Uterus (tissue), 4 donors: ENCODE data around the gene SRRM1. TPM values are rescaled to one million over a fixed set of nuclear protein-coding genes. Genes with fewer than 3 reads are reported as not detected.

ENCODE experiments used
- DNase-seq, 2 donors: peaks; one replicate each; pipeline ENCODE4 v3.0.0-alpha.2; 2019 to 2020
- H3K27ac ChIP-seq, 2 donors: fragments of 200-600 bp; sonication (generic); 1 replicate in 1 of 2; 2 replicates in 1 of 2; pipeline ENCODE4 v1.5.1; 2016 to 2018
- H3K27me3 ChIP-seq, 2 donors: fragments of 200-600 bp; sonication (generic); one replicate each; pipeline ENCODE4 v1.5.1; 2018 to 2019; ENCODE audit warnings: control low read depth in 1 of 2
- H3K36me3 ChIP-seq, 2 donors: fragments of 200-600 bp; sonication (generic); one replicate each; pipeline ENCODE4 v1.5.1; 2019; ENCODE audit warnings: control low read depth in 1 of 2
- H3K4me1 ChIP-seq, 2 donors: fragments of 200-600 bp; sonication (generic); one replicate each; pipeline ENCODE4 v1.5.1; 2018 to 2019; ENCODE audit warnings: control low read depth in 1 of 2
- H3K4me3 ChIP-seq, 2 donors: fragments of 200-600 bp; sonication (generic); 1 replicate in 1 of 2; 2 replicates in 1 of 2; pipeline ENCODE4 v1.5.1; 2018 to 2019; ENCODE audit warnings: mild to moderate bottlenecking in 1 of 2
- H3K9me3 ChIP-seq, 2 donors: fragments of 200-600 bp; sonication (generic); one replicate each; pipeline ENCODE4 v1.5.1; 2019; ENCODE audit warnings: control low read depth in 1 of 2
- POLR2A ChIP-seq, 2 donors: fragments of 450-650 bp; IDR thresholded peaks; one replicate each; pipeline ENCODE4 v1.6.1; 2016; ENCODE audit warnings: antibody characterized with exemption in 2 of 2, mild to moderate bottlenecking in 1 of 2, moderate library complexity in 1 of 2
- intact Hi-C: fragments of 100-400 bp; cut with DNase I; formaldehyde crosslinking; loops from one replicate; pipeline ENCODE4 v1.15.1; 2023; ENCODE audit warnings: low total_unique reads
- total RNA-seq, 4 donors: library from RNA; depleted of rRNA in 3 of 4; stranded (reverse); fragments of >200 nt in 3 of 4; gene quantifications; one replicate each; pipeline versions ENCODE4 v1.1.0 to v1.2.4, GENCODE V29; 2014 to 2023
- TF ChIP-seq, protein P1 (sequence below), 4 experiments: fragments of 200-600 bp in 2 of 4; fragments of 450-650 bp in 2 of 4; sonication (generic) in 2 of 4; IDR thresholded peaks; one replicate each; pipeline ENCODE4 v1.5.1; 2016 to 2019; ENCODE audit warnings: antibody characterized with exemption in 4 of 4, mild to moderate bottlenecking in 2 of 4, moderate library complexity in 1 of 4
- donor health status: DM: yes; HTN: yes; CAD: no.

SRRM1 gene
- total RNA-seq, 4 donors from 2014 or later = 92.6 to 177 (median 129) TPM

DNA sequence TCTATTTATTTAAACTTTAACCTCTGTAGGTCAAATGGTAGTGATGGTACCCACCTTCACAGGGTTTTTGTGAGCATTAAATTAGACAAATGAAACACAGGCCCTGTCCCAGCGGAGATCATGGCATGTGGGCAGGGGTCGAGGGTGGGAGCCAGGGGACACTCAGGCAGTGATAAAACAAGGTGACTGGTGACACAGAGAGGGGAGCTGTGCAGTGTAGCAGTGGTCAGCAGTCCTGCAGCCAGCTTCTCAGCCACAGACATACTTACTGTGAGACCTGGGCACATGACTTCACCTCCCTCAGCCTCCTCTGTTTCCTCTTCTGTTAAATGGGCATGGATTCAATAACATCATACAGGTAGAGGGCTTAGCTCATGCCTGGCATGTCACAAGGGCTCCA is 44.9 kb downstream of the SRRM1 start:
- peaks cover 0 to 3% of the 10 kb centered on the region in 2 donors for H3K4me1 ChIP-seq
- H3K27me3 ChIP-seq = no peaks in the 10 kb centered on the region
- no peaks in the 10 kb centered on the region for H3K36me3 ChIP-seq
- intact Hi-C loops = loop anchor here (5.0 kb wide), 1 partner anchor 149 kb away; no protein-coding TSS in a partner anchor
- no peak overlapping the region for H3K4me3 ChIP-seq
- DNase-seq = no peak
- no peaks in the 10 kb centered on the region for H3K9me3 ChIP-seq
- TF ChIP-seq, protein P1, sequence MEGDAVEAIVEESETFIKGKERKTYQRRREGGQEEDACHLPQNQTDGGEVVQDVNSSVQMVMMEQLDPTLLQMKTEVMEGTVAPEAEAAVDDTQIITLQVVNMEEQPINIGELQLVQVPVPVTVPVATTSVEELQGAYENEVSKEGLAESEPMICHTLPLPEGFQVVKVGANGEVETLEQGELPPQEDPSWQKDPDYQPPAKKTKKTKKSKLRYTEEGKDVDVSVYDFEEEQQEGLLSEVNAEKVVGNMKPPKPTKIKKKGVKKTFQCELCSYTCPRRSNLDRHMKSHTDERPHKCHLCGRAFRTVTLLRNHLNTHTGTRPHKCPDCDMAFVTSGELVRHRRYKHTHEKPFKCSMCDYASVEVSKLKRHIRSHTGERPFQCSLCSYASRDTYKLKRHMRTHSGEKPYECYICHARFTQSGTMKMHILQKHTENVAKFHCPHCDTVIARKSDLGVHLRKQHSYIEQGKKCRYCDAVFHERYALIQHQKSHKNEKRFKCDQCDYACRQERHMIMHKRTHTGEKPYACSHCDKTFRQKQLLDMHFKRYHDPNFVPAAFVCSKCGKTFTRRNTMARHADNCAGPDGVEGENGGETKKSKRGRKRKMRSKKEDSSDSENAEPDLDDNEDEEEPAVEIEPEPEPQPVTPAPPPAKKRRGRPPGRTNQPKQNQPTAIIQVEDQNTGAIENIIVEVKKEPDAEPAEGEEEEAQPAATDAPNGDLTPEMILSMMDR (IDR thresholded peaks at IDR 0.05) = no peak
- no peak for TF ChIP-seq POLR2A (IDR thresholded peaks at IDR 0.05)
- H3K27ac ChIP-seq = no peak overlapping the region

DNA sequence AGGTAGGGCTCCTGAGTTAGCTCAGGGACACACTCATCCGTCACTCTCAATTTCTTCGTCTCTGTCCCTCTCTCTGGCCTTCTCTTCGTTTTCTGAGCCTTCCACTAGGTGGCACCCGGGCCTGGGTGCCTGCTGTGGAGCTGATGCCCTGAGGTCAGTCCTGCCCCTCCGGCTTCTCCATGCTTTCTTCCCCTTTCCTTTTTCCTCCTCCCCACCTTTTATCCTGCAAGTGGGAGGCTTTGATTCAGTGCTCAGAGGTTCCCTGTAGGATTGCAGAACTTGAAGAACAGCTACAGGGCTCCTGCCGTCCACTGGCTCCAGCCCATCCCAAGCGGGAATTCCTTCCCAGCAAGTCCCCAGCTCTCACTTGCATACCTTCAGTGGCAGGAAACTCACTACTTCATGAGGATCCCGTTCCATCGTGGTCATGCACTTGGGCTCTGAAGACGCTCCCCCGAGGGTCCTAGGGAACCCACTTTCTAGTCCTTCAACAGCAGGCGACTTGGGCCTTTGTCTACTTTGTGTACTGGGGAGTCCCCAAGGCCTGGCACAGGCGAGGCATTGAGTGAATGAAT is 45.6 kb downstream of the SRRM1 start:
- intact Hi-C loops = loop anchor here (5.0 kb wide), 1 partner anchor 149 kb away; no protein-coding TSS in a partner anchor
- H3K36me3 ChIP-seq = no peaks in the 10 kb centered on the region
- H3K4me1 ChIP-seq = peaks cover 0 to 4% of the 10 kb centered on the region in 2 donors
- DNase-seq = peak; percentile 73 to 76
- H3K9me3 ChIP-seq = no peaks in the 10 kb centered on the region
- H3K4me3 ChIP-seq = no peak overlapping the region
- no peak overlapping the region for H3K27ac ChIP-seq
- TF ChIP-seq POLR2A (IDR thresholded peaks at IDR 0.05) = no peak
- TF ChIP-seq, protein P1 (IDR thresholded peaks at IDR 0.05) = peak; percentile 88 to 94 (median 92)
- no peaks in the 10 kb centered on the region for H3K27me3 ChIP-seq

DNA sequence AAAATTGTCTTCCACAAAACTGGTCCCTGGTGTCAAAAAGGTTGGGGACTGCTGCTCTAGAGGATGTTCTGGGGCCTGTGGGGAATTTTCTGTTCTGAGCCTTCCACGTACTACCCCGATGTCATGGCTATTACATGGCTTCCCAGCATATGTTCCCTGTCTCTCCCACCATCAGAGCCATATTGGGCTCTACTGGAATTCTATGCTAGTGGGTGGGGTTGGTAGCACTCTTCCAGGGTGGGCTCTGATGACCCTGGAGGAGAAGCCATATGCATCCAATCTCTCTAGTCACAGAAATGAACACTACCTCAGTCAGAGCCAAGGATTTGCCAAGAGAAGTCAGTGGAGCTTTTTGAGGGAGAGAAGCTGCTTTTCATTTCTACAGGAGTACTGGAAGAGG is 47.9 kb downstream of the SRRM1 start:
- Histone ChIP-seq H3K27me3 (no peaks in the 10 kb centered on the region), H3K4me1 (peaks cover 0 to 9% of the 10 kb centered on the region in 2 donors), H3K36me3 (no peaks in the 10 kb centered on the region), H3K4me3 (no peak overlapping the region), H3K9me3 (no peaks in the 10 kb centered on the region), H3K27ac (no peak overlapping the region)
- TF ChIP-seq, protein P1 (IDR thresholded peaks at IDR 0.05) = no peak
- no peak for TF ChIP-seq POLR2A (IDR thresholded peaks at IDR 0.05)
- DNase-seq = no peak
- intact Hi-C loops = no loop called here

DNA sequence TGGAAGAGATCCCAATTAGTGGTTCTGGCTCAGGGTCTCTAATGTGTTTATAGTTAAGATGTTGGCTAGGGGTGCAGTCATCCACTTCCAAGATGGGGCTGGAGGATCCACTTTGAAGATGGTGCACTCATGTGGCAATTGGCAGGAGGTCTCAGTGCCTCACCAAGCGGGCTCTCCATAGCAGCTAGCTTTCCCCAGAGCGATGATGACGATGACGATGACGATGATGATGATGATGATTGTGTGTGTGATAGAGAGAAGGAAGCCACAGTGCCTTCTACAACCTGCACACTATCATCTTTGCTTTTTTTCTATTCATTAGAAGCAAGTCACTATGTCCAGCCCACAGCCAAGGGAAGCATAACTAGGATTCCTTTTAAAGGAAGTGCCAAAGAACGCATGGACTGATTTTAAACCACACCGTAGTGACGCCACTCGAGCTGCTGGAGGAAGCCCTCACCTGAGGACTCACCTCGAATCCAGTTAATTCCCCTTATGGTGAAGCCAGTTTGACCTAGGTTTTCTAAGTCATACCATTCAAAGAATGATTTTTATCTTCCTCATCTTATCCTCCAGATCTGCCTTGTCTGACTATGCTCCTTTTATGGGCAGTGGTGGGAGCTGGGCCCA is 49.4 kb downstream of the SRRM1 start:
- Histone ChIP-seq H3K4me3 (no peak overlapping the region), H3K36me3 (no peaks in the 10 kb centered on the region), H3K9me3 (no peaks in the 10 kb centered on the region), H3K27me3 (no peaks in the 10 kb centered on the region), H3K4me1 (peaks cover 0 to 9% of the 10 kb centered on the region in 2 donors), H3K27ac (no peak overlapping the region)
- intact Hi-C loops = no loop called here
- DNase-seq = no peak
- TF ChIP-seq, protein P1 (IDR thresholded peaks at IDR 0.05) = no peak
- no peak for TF ChIP-seq POLR2A (IDR thresholded peaks at IDR 0.05)

DNA sequence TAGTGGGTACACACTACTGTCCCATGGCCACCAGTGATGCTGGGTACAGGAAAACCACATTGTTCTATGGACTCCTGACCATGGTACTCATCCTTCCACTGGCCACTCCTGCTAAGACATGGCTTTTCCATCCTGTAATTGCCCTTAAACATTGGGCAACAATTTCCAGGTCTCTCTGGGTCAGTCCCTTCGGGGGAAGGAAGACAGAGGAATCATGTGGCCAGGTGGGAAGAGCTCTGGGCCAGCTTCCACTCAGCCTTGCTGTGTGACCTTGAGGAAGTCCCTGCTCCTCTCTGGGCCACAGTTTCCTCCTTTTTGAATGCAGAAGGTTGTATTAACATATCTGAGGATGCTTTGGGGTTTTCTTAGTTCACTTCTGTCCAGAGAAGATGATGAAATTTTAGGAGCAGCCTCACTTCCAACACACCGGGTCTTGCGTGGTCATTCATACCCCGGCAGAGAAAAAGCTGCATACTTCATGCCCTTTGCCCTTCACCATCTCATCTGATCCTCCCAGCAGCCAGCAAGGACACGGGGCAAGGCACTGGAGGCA is 50.8 kb downstream of the SRRM1 start:
- Histone ChIP-seq H3K4me1 (peaks cover 0 to 9% of the 10 kb centered on the region in 2 donors), H3K9me3 (no peaks in the 10 kb centered on the region), H3K27me3 (no peaks in the 10 kb centered on the region), H3K27ac (peak overlapping the region; percentile 29 to 42), H3K4me3 (no peak overlapping the region), H3K36me3 (no peaks in the 10 kb centered on the region)
- intact Hi-C loops = no loop called here
- DNase-seq = no peak
- no peak for TF ChIP-seq POLR2A (IDR thresholded peaks at IDR 0.05)
- TF ChIP-seq, protein P1 (IDR thresholded peaks at IDR 0.05) = no peak
